Measurements from ENCODE around the gene NFRKB.
"Not testable (repeated sequence)": the region's sequence is repeated elsewhere in the genome, so short reads cannot be mapped to it uniquely, and the experiment has no call there.

NFRKB gene

GRCh38 chr11:129853518-129854231 lies 41.7 kb downstream of the NFRKB start:
- TF ChIP-seq CTCF (IDR thresholded peaks at IDR 0.05; ENCODE audit: extremely low read depth, missing control alignments) = no peak
- no peak for DNase-seq (ENCODE audit: low spot score)

GRCh38 chr11:129852125-129852740 lies 43.1 kb downstream of the NFRKB start:
- no peak for TF ChIP-seq CTCF (IDR thresholded peaks at IDR 0.05; ENCODE audit: extremely low read depth, missing control alignments)

GRCh38 chr11:129849447-129850130 lies 45.8 kb downstream of the NFRKB start:
- no peak for TF ChIP-seq CTCF (IDR thresholded peaks at IDR 0.05; ENCODE audit: extremely low read depth, missing control alignments)
- no peak for DNase-seq (ENCODE audit: low spot score)

More at GRCh38 chr11:129852125-129852740, 43.1 kb downstream of the NFRKB start:
- no peak for DNase-seq (ENCODE audit: low spot score)

GRCh38 chr11:129847361-129847760 lies 48.0 kb downstream of the NFRKB start:
- DNase-seq (ENCODE audit: low spot score) = not testable (repeated sequence)

GRCh38 chr11:129846508-129847335 lies 48.7 kb downstream of the NFRKB start:
- TF ChIP-seq CTCF (IDR thresholded peaks at IDR 0.05; ENCODE audit: extremely low read depth, missing control alignments) = no peak
- DNase-seq (ENCODE audit: low spot score) = no peak
